MM.1S (cell line): Measurements from ENCODE around the gene NALCN.

ENCODE experiments used
- CTCF ChIP-seq: fragments of 300-600 bp; sonication (generic); IDR thresholded peaks from 2 replicates; pipeline ENCODE4 v1.5.1; 2016; ENCODE audit warnings: antibody characterized with exemption, low read length, mixed read lengths
- EZH2 ChIP-seq: fragments of 300-600 bp; sonication (generic); optimal IDR thresholded peaks from 2 replicates; pipeline ENCODE3; 2017; ENCODE audit warnings: low read depth, mild to moderate bottlenecking, antibody characterized with exemption, low read length, mixed read lengths
- EZH2phosphoT487 ChIP-seq: fragments of 300-600 bp; sonication (generic); IDR thresholded peaks from 2 replicates; pipeline ENCODE4 v1.6.1; 2018; ENCODE audit warnings: antibody characterized with exemption, low read length

- TF ChIP-seq EZH2phosphoT487 (no peak), CTCF (no peak), EZH2 (no peak)
Measured at GRCh38 chr13:101170306-101170705, 246.0 kb downstream of the NALCN start.
